Measurements from ENCODE around the gene LSM11.
"Not testable (repeated sequence)": the region's sequence is repeated elsewhere in the genome, so short reads cannot be mapped to it uniquely, and the experiment has no call there.

LSM11 gene

GRCh38 chr5:157743163-157744050 is at the start of gene LSM11:
LSM11 (plus strand) TSS chr5:157743712; CDS start chr5:157743751, 39 bp downstream.
- Mint-ChIP-seq H3K4me3 (peak within 1 kb of the TSS; percentile 95), H3K9me3 (no peaks in the 10 kb centered on the region), H3K36me3 (ENCODE audit: low read depth) (peaks cover 19% of the 10 kb centered on the region), H3K27ac (peak within 1 kb of the TSS; percentile 59), H3K4me1 (peaks cover 17% of the 10 kb centered on the region), H3K27me3 (ENCODE audit: low read depth, poor library complexity) (peaks cover 7% of the 10 kb centered on the region)
- peak; percentile 95 for DNase-seq
- TF ChIP-seq CTCF (IDR thresholded peaks at IDR 0.05) = peak; percentile 97

- H3K4me3 Mint-ChIP-seq; DNase-seq; H3K4me1 Mint-ChIP-seq; H3K27me3 Mint-ChIP-seq (ENCODE audit: low read depth, poor library complexity); H3K27ac Mint-ChIP-seq: not testable (repeated sequence)
- peaks cover 23% of the 10 kb centered on the region for H3K36me3 Mint-ChIP-seq (ENCODE audit: low read depth)
- H3K9me3 Mint-ChIP-seq = peaks cover 60% of the 10 kb centered on the region
Observed at GRCh38 chr5:157693816-157694215, 49.7 kb upstream of the LSM11 start.

- H3K4me1 Mint-ChIP-seq; H3K4me3 Mint-ChIP-seq; H3K27ac Mint-ChIP-seq; DNase-seq; H3K27me3 Mint-ChIP-seq (ENCODE audit: low read depth, poor library complexity): not testable (repeated sequence)
- Mint-ChIP-seq H3K9me3 (peaks cover 71% of the 10 kb centered on the region), H3K36me3 (ENCODE audit: low read depth) (peaks cover 21% of the 10 kb centered on the region)
Observed at GRCh38 chr5:157696154-157696553, 47.4 kb upstream of the LSM11 start.

GRCh38 chr5:157698674-157699073 is 44.8 kb upstream of the LSM11 start:
- H3K4me3 Mint-ChIP-seq; H3K4me1 Mint-ChIP-seq; H3K27ac Mint-ChIP-seq; H3K27me3 Mint-ChIP-seq (ENCODE audit: low read depth, poor library complexity); DNase-seq; H3K36me3 Mint-ChIP-seq (ENCODE audit: low read depth): not testable (repeated sequence)
- H3K9me3 Mint-ChIP-seq = peaks cover 60% of the 10 kb centered on the region

- Mint-ChIP-seq H3K9me3 (peaks cover 30% of the 10 kb centered on the region), H3K36me3 (ENCODE audit: low read depth) (no peaks in the 10 kb centered on the region), H3K27ac (no peak overlapping the region), H3K4me3 (no peak overlapping the region), H3K27me3 (ENCODE audit: low read depth, poor library complexity) (peaks cover 8% of the 10 kb centered on the region), H3K4me1 (no peaks in the 10 kb centered on the region)
- DNase-seq = no peak
- TF ChIP-seq CTCF (IDR thresholded peaks at IDR 0.05) = no peak
Observed at GRCh38 chr5:157703736-157704135, 39.8 kb upstream of the LSM11 start.

- peaks cover 3% of the 10 kb centered on the region for H3K9me3 Mint-ChIP-seq
- no peak overlapping the region for H3K27ac Mint-ChIP-seq
- H3K4me3 Mint-ChIP-seq = no peak overlapping the region
- no peak for TF ChIP-seq CTCF (IDR thresholded peaks at IDR 0.05)
- peaks cover 14% of the 10 kb centered on the region for H3K27me3 Mint-ChIP-seq (ENCODE audit: low read depth, poor library complexity)
- no peaks in the 10 kb centered on the region for H3K4me1 Mint-ChIP-seq
- no peaks in the 10 kb centered on the region for H3K36me3 Mint-ChIP-seq (ENCODE audit: low read depth)
- DNase-seq = no peak
Observed at GRCh38 chr5:157708866-157709265, 34.6 kb upstream of the LSM11 start.

- DNase-seq = no peak
- TF ChIP-seq CTCF (IDR thresholded peaks at IDR 0.05) = no peak
- Mint-ChIP-seq H3K9me3 (peaks cover 3% of the 10 kb centered on the region), H3K27me3 (ENCODE audit: low read depth, poor library complexity) (peaks cover 11% of the 10 kb centered on the region), H3K4me3 (no peak overlapping the region), H3K27ac (no peak overlapping the region), H3K4me1 (no peaks in the 10 kb centered on the region), H3K36me3 (ENCODE audit: low read depth) (no peaks in the 10 kb centered on the region)
Observed at GRCh38 chr5:157709346-157709745, 34.2 kb upstream of the LSM11 start.
